HFFc6 (cell line): Measurements from ENCODE around the gene ACP7. TPM values are rescaled to one million over a fixed set of nuclear protein-coding genes. Genes with fewer than 3 reads are reported as not detected.

Experiments
- DNase-seq: peaks from one replicate; pipeline ENCODE4 v3.0.0-alpha.2; 2018
- H3K27ac Mint-ChIP-seq: 2 replicates; pipeline ENCODE4 v1.8.0; 2020; ENCODE audit warnings: mild to moderate bottlenecking, mixed read lengths
- H3K27me3 Mint-ChIP-seq: 2 replicates; pipeline ENCODE4 v1.8.0; 2021; ENCODE audit warnings: mild to moderate bottlenecking, moderate library complexity, mixed read lengths; ENCODE audit not compliant: insufficient read depth
- H3K36me3 Mint-ChIP-seq: 2 replicates; pipeline ENCODE4 v1.8.0; 2021; ENCODE audit warnings: low read depth, mixed read lengths
- H3K4me1 Mint-ChIP-seq: 2 replicates; pipeline ENCODE4 v1.8.0; 2020; ENCODE audit warnings: low read depth, mixed read lengths
- H3K4me3 Mint-ChIP-seq: 2 replicates; pipeline ENCODE4 v1.8.0; 2020; ENCODE audit warnings: mild to moderate bottlenecking, moderate library complexity, mixed read lengths
- H3K9me3 Mint-ChIP-seq: 2 replicates; pipeline ENCODE4 v1.8.0; 2020; ENCODE audit warnings: mild to moderate bottlenecking, mixed read lengths
- CTCF ChIP-seq: fragments of 200-600 bp; sonication (generic); IDR thresholded peaks from 2 replicates; pipeline ENCODE4 v1.5.0; 2021; ENCODE audit warnings: antibody characterized with exemption, mild to moderate bottlenecking
- total RNA-seq, 6 experiments: library from RNA; stranded (reverse); fragmentation: NEBNext Ultra II Directional; extraction: Animal tissue kit (Norgen Biotek cat#: 25700); gene quantifications; 2 replicates in 1 of 6; 3 replicates in 5 of 6; pipeline ENCODE4 v1.2.3, GENCODE V29; 2021

ACP7 gene
- total RNA-seq, 6 experiments from 2014 or later, result not detected

DNA sequence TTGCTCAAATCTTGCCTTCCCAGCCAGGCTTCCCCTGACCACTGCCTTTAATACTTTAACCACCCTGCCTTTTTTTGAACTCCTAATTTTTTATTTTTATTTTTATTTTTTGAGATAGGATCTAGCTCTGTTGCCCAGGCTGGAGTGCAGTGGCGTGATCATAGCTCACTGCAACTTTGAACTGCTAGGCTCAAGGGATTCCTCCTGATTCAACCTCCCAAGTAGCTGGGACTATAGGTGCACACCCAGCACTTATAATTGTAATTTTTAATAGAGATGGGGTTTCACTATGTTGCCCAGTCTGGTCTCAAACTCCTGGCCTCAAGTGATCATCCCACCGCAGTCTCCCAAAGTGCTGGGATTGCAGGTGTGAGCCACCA lies 30.1 kb upstream of the ACP7 start:
- no peaks in the 10 kb centered on the region for H3K4me1 Mint-ChIP-seq
- no peak overlapping the region for H3K27ac Mint-ChIP-seq
- no peak for DNase-seq
- H3K9me3 Mint-ChIP-seq, result no peaks in the 10 kb centered on the region; the same call in 1 of the 2 replicates
- TF ChIP-seq CTCF, result no peak
- peaks cover 15% of the 10 kb centered on the region for H3K27me3 Mint-ChIP-seq
- no peak overlapping the region for H3K4me3 Mint-ChIP-seq
- 0 out of 2 replicates have a peak, but pooled peaks cover 4% of the 10 kb centered on the region for H3K36me3 Mint-ChIP-seq

DNA sequence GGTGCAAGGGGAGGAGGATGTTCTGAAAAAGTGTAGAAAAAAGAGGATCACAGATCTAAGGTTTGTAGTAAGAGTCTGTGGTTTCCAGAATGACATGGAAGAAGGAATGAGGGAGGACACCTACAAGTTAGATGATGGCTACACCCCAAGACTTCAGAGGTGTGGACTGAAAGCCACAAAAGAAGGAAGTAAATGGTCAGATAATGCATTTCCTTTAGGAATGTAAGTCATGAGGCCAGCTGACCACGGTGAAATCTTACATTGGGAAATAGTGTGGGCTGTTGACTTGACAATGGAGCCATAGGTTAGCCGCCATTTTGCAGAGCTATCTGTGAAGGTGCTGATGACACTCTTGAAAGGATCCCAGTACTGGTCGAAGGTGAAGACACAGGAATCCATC lies 26.6 kb upstream of the ACP7 start:
- no peak for DNase-seq
- Mint-ChIP-seq H3K4me3 (no peak overlapping the region), H3K9me3 (no peaks in the 10 kb centered on the region; the same call in 1 of the 2 replicates), H3K27ac (no peak overlapping the region), H3K36me3 (0 out of 2 replicates have a peak, but pooled peaks cover 4% of the 10 kb centered on the region), H3K27me3 (peaks cover 22% of the 10 kb centered on the region), H3K4me1 (peaks cover 6% of the 10 kb centered on the region)
- TF ChIP-seq CTCF, result no peak

- DNase-seq, result no peak
- peaks cover 6% of the 10 kb centered on the region for H3K4me1 Mint-ChIP-seq
- no peak overlapping the region for H3K4me3 Mint-ChIP-seq
- 0 out of 2 replicates have a peak, but pooled peaks cover 4% of the 10 kb centered on the region for H3K36me3 Mint-ChIP-seq
- no peak overlapping the region for H3K27ac Mint-ChIP-seq
- H3K27me3 Mint-ChIP-seq, result peaks cover 21% of the 10 kb centered on the region
- no peak for TF ChIP-seq CTCF
- H3K9me3 Mint-ChIP-seq, result no peaks in the 10 kb centered on the region; the same call in 1 of the 2 replicates
Measured at GRCh38 chr19:39059302-39059701, 24.9 kb upstream of the ACP7 start.

DNA sequence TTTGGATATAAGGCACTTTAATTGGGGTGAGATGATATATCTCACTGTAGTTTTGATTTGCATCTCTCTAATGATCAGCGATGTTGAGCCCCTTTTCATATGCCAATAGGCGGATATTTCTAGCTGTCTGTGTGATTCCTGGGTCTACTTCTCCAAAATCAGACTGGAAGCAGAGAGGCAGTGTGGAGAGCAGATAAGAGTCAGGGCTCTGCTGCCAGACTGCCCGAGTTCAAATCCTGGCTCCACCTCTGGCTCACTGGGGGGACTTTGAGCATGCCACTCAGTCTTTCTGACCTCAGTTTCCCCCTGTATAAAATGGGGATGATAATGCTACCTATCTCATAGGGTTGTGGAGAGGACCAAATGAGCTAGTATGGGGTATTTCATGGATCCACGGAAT lies 24.0 kb upstream of the ACP7 start:
- no peaks in the 10 kb centered on the region; the same call in 1 of the 2 replicates for H3K9me3 Mint-ChIP-seq
- no peak overlapping the region for H3K4me3 Mint-ChIP-seq
- no peaks in the 10 kb centered on the region for H3K36me3 Mint-ChIP-seq
- H3K4me1 Mint-ChIP-seq, result peaks cover 6% of the 10 kb centered on the region
- H3K27ac Mint-ChIP-seq, result no peak overlapping the region
- peaks cover 20% of the 10 kb centered on the region for H3K27me3 Mint-ChIP-seq
- no peak for TF ChIP-seq CTCF
- DNase-seq, result no peak

DNA sequence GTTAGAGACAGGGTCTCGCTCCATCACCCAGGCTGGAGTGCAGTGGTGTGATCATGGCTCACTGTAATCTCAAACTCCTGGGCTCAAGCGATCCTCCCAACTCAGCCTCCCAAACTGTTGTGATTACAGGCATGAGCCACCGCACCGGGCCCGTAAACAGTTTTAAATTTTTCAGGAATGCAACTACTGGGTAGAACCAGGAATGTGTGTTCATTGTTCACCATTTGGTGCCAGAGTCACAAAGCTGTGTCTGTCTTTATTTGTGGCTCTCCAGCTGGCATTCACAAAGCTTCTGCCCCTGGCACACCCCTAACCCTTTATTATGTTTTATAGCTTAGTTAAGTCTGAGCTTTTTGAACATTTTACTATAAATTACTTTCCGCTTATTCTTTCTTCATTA lies 19.8 kb upstream of the ACP7 start:
- no peak for DNase-seq
- no peak for TF ChIP-seq CTCF
- Mint-ChIP-seq H3K9me3 (peaks cover 13% of the 10 kb centered on the region; the same call in 1 of the 2 replicates), H3K4me3 (no peak overlapping the region), H3K36me3 (peaks cover 9% of the 10 kb centered on the region), H3K4me1 (peaks cover 6% of the 10 kb centered on the region), H3K27ac (no peak overlapping the region), H3K27me3 (peaks cover 19% of the 10 kb centered on the region)

GRCh38 chr19:39065928-39066327 lies 18.2 kb upstream of the ACP7 start:
- Mint-ChIP-seq H3K27me3 (peaks cover 11% of the 10 kb centered on the region; the same call in 1 of the 2 replicates), H3K4me3 (no peak overlapping the region), H3K9me3 (peaks cover 13% of the 10 kb centered on the region; the same call in 1 of the 2 replicates), H3K4me1 (peaks cover 11% of the 10 kb centered on the region), H3K36me3 (peaks cover 9% of the 10 kb centered on the region), H3K27ac (no peak overlapping the region)
- no peak for DNase-seq
- TF ChIP-seq CTCF, result no peak
